ENCODE data around the gene STAT4. TPM values are rescaled to one million over a fixed set of nuclear protein-coding genes. Genes with fewer than 3 reads are reported as not detected.
A peak's percentile ranks its signal among the peaks of the same experiment; 100 is the strongest.

Gene STAT4
- total and polyA plus RNA-seq, 2 donors from 2014 or later = 1.2 to 8.5 TPM

GRCh38 chr2:191152482-191153240, 1.9 kb upstream of the STAT4 start:
- FAIRE-seq = no peak
- peaks cover 0 to 3% (median 3%) of the 10 kb centered on the region in 3 donors for H3K4me1 ChIP-seq (ENCODE audit: control insufficient read depth in 2 of 3, insufficient read depth in 2 of 3, low read depth in 1 of 3, low read length in 3 of 3)

GRCh38 chr2:191151331-191151730, 537 bp upstream of the STAT4 start:
- intact Hi-C loops (cut with DNase I) = loop anchor here (10.0 kb wide), 1 partner anchor 97 kb away; no protein-coding TSS in a partner anchor
- Histone ChIP-seq H3K4me1 (ENCODE audit: control insufficient read depth in 2 of 3, insufficient read depth in 2 of 3, low read depth in 1 of 3, low read length in 3 of 3) (peaks cover 0 to 3% (median 3%) of the 10 kb centered on the region in 3 donors), H3K36me3 (ENCODE audit: control insufficient read depth in 2 of 3, insufficient read depth in 3 of 3, low read length in 3 of 3) (no peaks in the 10 kb centered on the region), H3K9me3 (ENCODE audit: control insufficient read depth in 2 of 3, insufficient read depth in 1 of 3, low read length in 3 of 3) (no peaks in the 10 kb centered on the region), H3K9ac (ENCODE audit: low read length in 3 of 3) (peak overlapping the region in 1 of 3 donors; percentile 9), H3K27ac (ENCODE audit: low read depth in 2 of 2, low read length in 2 of 2) (no peak overlapping the region), H3K4me3 (ENCODE audit: low read length in 3 of 3) (peak overlapping the region in 2 of 3 donors; percentile 65 to 79), H3K27me3 (ENCODE audit: control insufficient read depth, insufficient read depth, low read length) (no peaks in the 10 kb centered on the region)
- TF ChIP-seq CTCF (IDR thresholded peaks at IDR 0.05; ENCODE audit: borderline replicate concordance, extremely low read depth, insufficient read depth) = no peak
- DNase-seq (peak in 1 of 5 donors; percentile 63), FAIRE-seq (no peak)

More at GRCh38 chr2:191152482-191153240, 1.9 kb upstream of the STAT4 start:
- no peak overlapping the region for H3K4me3 ChIP-seq (ENCODE audit: low read length in 3 of 3)
- intact Hi-C loops (cut with DNase I) = loop anchor here (10.0 kb wide), 1 partner anchor 98 kb away; no protein-coding TSS in a partner anchor
- peak in 1 of 5 donors; percentile 36 for DNase-seq
- no peak overlapping the region for H3K27ac ChIP-seq (ENCODE audit: low read depth in 2 of 2, low read length in 2 of 2)
- no peaks in the 10 kb centered on the region for H3K27me3 ChIP-seq (ENCODE audit: control insufficient read depth, insufficient read depth, low read length)
- H3K9me3 ChIP-seq (ENCODE audit: control insufficient read depth in 2 of 3, insufficient read depth in 1 of 3, low read length in 3 of 3) = no peaks in the 10 kb centered on the region
- H3K9ac ChIP-seq (ENCODE audit: low read length in 3 of 3) = no peak overlapping the region
- H3K36me3 ChIP-seq (ENCODE audit: control insufficient read depth in 2 of 3, insufficient read depth in 3 of 3, low read length in 3 of 3) = no peaks in the 10 kb centered on the region
- TF ChIP-seq CTCF (IDR thresholded peaks at IDR 0.05; ENCODE audit: borderline replicate concordance, extremely low read depth, insufficient read depth) = no peak

- FAIRE-seq = no peak
- Histone ChIP-seq H3K27me3 (ENCODE audit: control insufficient read depth, insufficient read depth, low read length) (no peaks in the 10 kb centered on the region), H3K9me3 (ENCODE audit: control insufficient read depth in 2 of 3, insufficient read depth in 1 of 3, low read length in 3 of 3) (no peaks in the 10 kb centered on the region), H3K36me3 (ENCODE audit: control insufficient read depth in 2 of 3, insufficient read depth in 3 of 3, low read length in 3 of 3) (no peaks in the 10 kb centered on the region), H3K4me3 (ENCODE audit: low read length in 3 of 3) (peak overlapping the region; percentile 59 to 79 (median 65)), H3K4me1 (ENCODE audit: control insufficient read depth in 2 of 3, insufficient read depth in 2 of 3, low read depth in 1 of 3, low read length in 3 of 3) (peaks cover 0 to 3% (median 3%) of the 10 kb centered on the region in 3 donors), H3K27ac (ENCODE audit: low read depth in 2 of 2, low read length in 2 of 2) (no peak overlapping the region), H3K9ac (ENCODE audit: low read length in 3 of 3) (peak overlapping the region in 2 of 3 donors; percentile 41 to 43)
- DNase-seq = peak in 2 of 5 donors; percentile 20 to 42
- TF ChIP-seq CTCF (IDR thresholded peaks at IDR 0.05; ENCODE audit: borderline replicate concordance, extremely low read depth, insufficient read depth) = no peak
- intact Hi-C loops (cut with DNase I) = loop anchor here (10.0 kb wide), 1 partner anchor 95 kb away; no protein-coding TSS in a partner anchor
These were observed 579 bp downstream of the STAT4 start for GRCh38 chr2:191150230-191150599.

Measured in kidney (tissue), 14 donors.